DND-41 (cell line): ENCODE measurements around the gene TRPV5.

ENCODE experiments used
- ATAC-seq: fragments of 200-7000 bp; cut with Tn5 transposase; 3 replicates; pipeline ENCODE4 v1.9.1; 2021; ENCODE audit warnings: low read depth; ENCODE audit not compliant: insufficient read depth
- DNase-seq: peaks from one replicate; pipeline ENCODE4 v3.0.0-alpha.2; 2020
- H2AFZ ChIP-seq: 2 replicates; pipeline ENCODE4 v1.6.0; 2012; ENCODE audit warnings: low read depth, low read length
- H3K27ac ChIP-seq: 2 replicates; pipeline ENCODE4 v1.5.1; 2012; ENCODE audit warnings: low read length, inconsistent platforms
- H3K27me3 ChIP-seq: fragments of 200-600 bp; sonication (generic); 2 replicates; pipeline ENCODE4 v1.6.0; 2012; ENCODE audit warnings: low read length, mild to moderate bottlenecking, inconsistent platforms; ENCODE audit not compliant: insufficient read depth, poor library complexity
- H3K36me3 ChIP-seq: 2 replicates; pipeline ENCODE4 v1.5.1; 2012; ENCODE audit warnings: low read length, inconsistent platforms; ENCODE audit not compliant: insufficient read depth
- H3K4me1 ChIP-seq: 2 replicates; pipeline ENCODE4 v1.5.1; 2012; ENCODE audit warnings: mild to moderate bottlenecking, low read length; ENCODE audit not compliant: insufficient read depth
- H3K4me2 ChIP-seq: 2 replicates; pipeline ENCODE4 v1.6.0; 2012; ENCODE audit warnings: mild to moderate bottlenecking, moderate library complexity, low read length, inconsistent platforms; ENCODE audit not compliant: insufficient read depth
- H3K4me3 ChIP-seq, 2 experiments: fragments of 200-600 bp in 1 of 2; shearing (Covaris generic) in 1 of 2; 2 replicates each; pipeline ENCODE4 v1.5.1; 2012 to 2016; ENCODE audit warnings: inconsistent platforms in 2 of 2, low read length in 2 of 2, mild to moderate bottlenecking in 2 of 2, low read depth in 1 of 2, moderate library complexity in 1 of 2
- H3K79me2 ChIP-seq: 2 replicates; pipeline ENCODE4 v1.6.0; 2012; ENCODE audit warnings: low read length, inconsistent platforms; ENCODE audit not compliant: insufficient read depth
- H3K9ac ChIP-seq: 2 replicates; pipeline ENCODE4 v1.6.0; 2012; ENCODE audit warnings: low read depth, mild to moderate bottlenecking, inconsistent platforms, low read length, moderate library complexity
- H3K9me3 ChIP-seq: 2 replicates; pipeline ENCODE4 v1.5.1; 2012; ENCODE audit warnings: low read length, moderate library complexity, mild to moderate bottlenecking, inconsistent platforms; ENCODE audit not compliant: insufficient read depth, severe bottlenecking
- H4K20me1 ChIP-seq: 2 replicates; pipeline ENCODE4 v1.6.0; 2012; ENCODE audit warnings: low read length; ENCODE audit not compliant: insufficient read depth
- CTCF ChIP-seq: IDR thresholded peaks from 2 replicates; pipeline ENCODE4 v1.5.1; 2012; ENCODE audit warnings: borderline replicate concordance, low read length, moderate library complexity, mild to moderate bottlenecking; ENCODE audit not compliant: poor library complexity, severe bottlenecking; ENCODE audit errors: extremely low read depth
- EZH2 ChIP-seq: IDR thresholded peaks from 3 replicates; pipeline ENCODE4 v1.6.1; 2012; ENCODE audit warnings: borderline replicate concordance, low read depth, mild to moderate bottlenecking, moderate library complexity, low read length, inconsistent platforms; ENCODE audit not compliant: severe bottlenecking

TRPV5 gene

GRCh38 chr7:142908921-142909890, 24.3 kb downstream of the TRPV5 start:
- H3K4me2 ChIP-seq, result no peak overlapping the region
- H3K4me3 ChIP-seq, result no peak overlapping the region
- DNase-seq (no peak), ATAC-seq (peak; percentile 79)
- no peak overlapping the region for H2AFZ ChIP-seq
- H3K27me3 ChIP-seq, result peaks cover 2% of the 10 kb centered on the region
- no peaks in the 10 kb centered on the region for H3K4me1 ChIP-seq
- TF ChIP-seq CTCF, result peak; percentile 38
- TF ChIP-seq EZH2, result no peak
- H3K27ac ChIP-seq, result no peak overlapping the region
- H3K9ac ChIP-seq, result no peak overlapping the region
- H3K9me3 ChIP-seq, result peaks cover 20% of the 10 kb centered on the region
- no peaks in the 10 kb centered on the region for H3K36me3 ChIP-seq
- no peaks in the 10 kb centered on the region for H3K79me2 ChIP-seq
- H4K20me1 ChIP-seq, result no peaks in the 10 kb centered on the region

- peaks cover 2% of the 10 kb centered on the region for H3K27me3 ChIP-seq
- H3K9ac ChIP-seq, result no peak overlapping the region
- H3K27ac ChIP-seq, result no peak overlapping the region
- peaks cover 24% of the 10 kb centered on the region for H3K9me3 ChIP-seq
- no peak overlapping the region for H2AFZ ChIP-seq
- H3K36me3 ChIP-seq, result no peaks in the 10 kb centered on the region
- no peak for ATAC-seq
- H3K4me1 ChIP-seq, result no peaks in the 10 kb centered on the region
- TF ChIP-seq CTCF (no peak), EZH2 (no peak)
- no peak overlapping the region for H3K4me2 ChIP-seq
- no peak for DNase-seq
- no peaks in the 10 kb centered on the region for H3K79me2 ChIP-seq
- H3K4me3 ChIP-seq, result no peak overlapping the region
- no peaks in the 10 kb centered on the region for H4K20me1 ChIP-seq
These were observed 25.3 kb downstream of the TRPV5 start for GRCh38 chr7:142908290-142908689.

- ATAC-seq (no peak), DNase-seq (no peak)
- Histone ChIP-seq H3K27ac (no peak overlapping the region), H2AFZ (no peak overlapping the region), H3K4me1 (no peaks in the 10 kb centered on the region), H4K20me1 (no peaks in the 10 kb centered on the region), H3K4me3 (no peak overlapping the region), H3K9me3 (peaks cover 24% of the 10 kb centered on the region), H3K27me3 (peaks cover 2% of the 10 kb centered on the region), H3K79me2 (no peaks in the 10 kb centered on the region), H3K9ac (no peak overlapping the region), H3K4me2 (no peak overlapping the region), H3K36me3 (no peaks in the 10 kb centered on the region)
- TF ChIP-seq CTCF, result no peak
- TF ChIP-seq EZH2, result no peak
These were observed 26.9 kb downstream of the TRPV5 start for GRCh38 chr7:142906643-142907042.
